HEK293 (cell line): ENCODE measurements around the gene ARRB2.

Experiments used
- CTCF ChIA-PET: fragments of 350-600 bp; formaldehyde crosslinking; extraction: SDS; loops from one replicate; lab custom pipeline; 2021; ENCODE audit warnings: antibody characterized with exemption; lab: Yijun Ruan, JAX
- POLR2A ChIA-PET: fragments of 300-600 bp; formaldehyde crosslinking; extraction: SDS; loops from one replicate; lab custom pipeline; 2020; ENCODE audit warnings: antibody characterized with exemption, inconsistent platforms; lab: Yijun Ruan, JAX
- H3K27ac ChIP-seq: fragments of 200-500 bp; sonication (Bioruptor generic); 2 replicates; pipeline ENCODE4 v1.5.1; 2014; ENCODE audit warnings: low read depth, low read length, control low read depth, inconsistent platforms; ENCODE audit errors: extremely low read depth
- H3K36me3 ChIP-seq, 2 experiments: fragments of 200-500 bp in 1 of 2; sonication (Bioruptor generic) in 1 of 2; 1 replicate in 1 of 2; 2 replicates in 1 of 2; pipeline ENCODE4 v1.5.1; 2014 to 2017; ENCODE audit warnings: inconsistent platforms in 2 of 2, low read length in 2 of 2; ENCODE audit not compliant: control insufficient read depth in 2 of 2, insufficient read depth in 1 of 2
- H3K4me1 ChIP-seq: fragments of 200-500 bp; sonication (Bioruptor generic); 2 replicates; pipeline ENCODE4 v1.5.1; 2014; ENCODE audit warnings: mild to moderate bottlenecking, low read length, inconsistent platforms; ENCODE audit not compliant: control insufficient read depth, insufficient read depth
- H3K4me3 ChIP-seq: 2 replicates; pipeline ENCODE4 v1.5.1; 2011; ENCODE audit warnings: low read depth, mild to moderate bottlenecking, control low read depth, low read length, moderate library complexity
- H3K9me3 ChIP-seq: fragments of 200-500 bp; sonication (Bioruptor generic); 2 replicates; pipeline ENCODE4 v1.5.1; 2014; ENCODE audit warnings: low read depth, low read length, inconsistent platforms; ENCODE audit not compliant: control insufficient read depth, insufficient read depth
- HOXA7 ChIP-seq: sonication (generic); formaldehyde crosslinking; IDR thresholded peaks from 2 replicates; pipeline ENCODE4 v1.8.1; 2022; ENCODE audit warnings: missing genetic modification reagents, borderline replicate concordance
- KLF1 ChIP-seq: fragments of 450-650 bp; formaldehyde crosslinking; IDR thresholded peaks from 2 replicates; pipeline ENCODE4 v1.5.1; 2016; ENCODE audit warnings: missing biosample characterization, missing genetic modification characterization
- SP7 ChIP-seq: fragments of 450-650 bp; formaldehyde crosslinking; IDR thresholded peaks from 2 replicates; pipeline ENCODE4 v1.5.1; 2016; ENCODE audit warnings: missing biosample characterization, missing genetic modification characterization
- ZBTB48 ChIP-seq: fragments of 450-650 bp; formaldehyde crosslinking; IDR thresholded peaks from 2 replicates; pipeline ENCODE4 v1.5.1; 2016; ENCODE audit warnings: missing biosample characterization, missing genetic modification characterization
- ZNF169 ChIP-seq: fragments of 450-650 bp; formaldehyde crosslinking; IDR thresholded peaks from 2 replicates; pipeline ENCODE4 v1.5.1; 2016; ENCODE audit warnings: missing biosample characterization, missing genetic modification characterization
- ZNF280D ChIP-seq: fragments of 450-650 bp; formaldehyde crosslinking; IDR thresholded peaks from 2 replicates; pipeline ENCODE4 v1.5.1; 2016; ENCODE audit warnings: missing biosample characterization, missing genetic modification characterization
- ZNF341 ChIP-seq: fragments of 450-650 bp; formaldehyde crosslinking; IDR thresholded peaks from 2 replicates; pipeline ENCODE4; 2016; ENCODE audit warnings: low read depth, missing biosample characterization, missing genetic modification characterization
- ZNF629 ChIP-seq: fragments of 450-650 bp; formaldehyde crosslinking; IDR thresholded peaks from 2 replicates; pipeline ENCODE4 v1.5.1; 2017; ENCODE audit warnings: missing biosample characterization, missing genetic modification characterization
- ZNF677 ChIP-seq: fragments of 450-650 bp; IDR thresholded peaks from 2 replicates; pipeline ENCODE4 v1.5.0; 2018; ENCODE audit warnings: missing biosample characterization, mild to moderate bottlenecking, missing genetic modification characterization, moderate library complexity
- ZNF843 ChIP-seq: fragments of 450-650 bp; formaldehyde crosslinking; IDR thresholded peaks from 2 replicates; pipeline ENCODE4 v1.5.1; 2016; ENCODE audit warnings: missing biosample characterization, missing genetic modification characterization
- TF ChIP-seq, protein P1 (sequence below): fragments of 450-650 bp; formaldehyde crosslinking; IDR thresholded peaks from 2 replicates; pipeline ENCODE4 v1.5.1; 2016; ENCODE audit warnings: missing biosample characterization, missing genetic modification characterization
- TF ChIP-seq, protein P2 (sequence below): fragments of 450-650 bp; formaldehyde crosslinking; IDR thresholded peaks from 2 replicates; pipeline ENCODE4 v1.5.1; 2016; ENCODE audit warnings: missing biosample characterization, missing genetic modification characterization

ARRB2 gene

GRCh38 chr17:4744999-4745969 is 34.9 kb downstream of the ARRB2 start:
- peaks cover 4% of the 10 kb centered on the region; the same call in 1 of the 2 replicates for H3K4me1 ChIP-seq
- TF ChIP-seq SP7 (no peak), KLF1 (tag by site-specific recombination) (0 out of 2 replicates have a peak, but pooled peaks have one; percentile 23), ZBTB48 (tag by site-specific recombination) (peak; percentile 12; the same call in 1 of the 2 replicates), ZNF843 (tag by site-specific recombination) (no peak), ZNF677 (tag by site-specific recombination) (no peak), ZNF280D (tag by site-specific recombination) (no peak), ZNF169 (tag by site-specific recombination) (no peak)
- TF ChIP-seq, protein P1, sequence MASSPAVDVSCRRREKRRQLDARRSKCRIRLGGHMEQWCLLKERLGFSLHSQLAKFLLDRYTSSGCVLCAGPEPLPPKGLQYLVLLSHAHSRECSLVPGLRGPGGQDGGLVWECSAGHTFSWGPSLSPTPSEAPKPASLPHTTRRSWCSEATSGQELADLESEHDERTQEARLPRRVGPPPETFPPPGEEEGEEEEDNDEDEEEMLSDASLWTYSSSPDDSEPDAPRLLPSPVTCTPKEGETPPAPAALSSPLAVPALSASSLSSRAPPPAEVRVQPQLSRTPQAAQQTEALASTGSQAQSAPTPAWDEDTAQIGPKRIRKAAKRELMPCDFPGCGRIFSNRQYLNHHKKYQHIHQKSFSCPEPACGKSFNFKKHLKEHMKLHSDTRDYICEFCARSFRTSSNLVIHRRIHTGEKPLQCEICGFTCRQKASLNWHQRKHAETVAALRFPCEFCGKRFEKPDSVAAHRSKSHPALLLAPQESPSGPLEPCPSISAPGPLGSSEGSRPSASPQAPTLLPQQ (tag by site-specific recombination), result 0 out of 2 replicates have a peak, but pooled peaks have one; percentile 13
- no peaks in the 10 kb centered on the region for H3K9me3 ChIP-seq
- POLR2A ChIA-PET, result no interaction called here
- H3K4me3 ChIP-seq, result no peak overlapping the region
- CTCF ChIA-PET, result interaction anchor here (0.7 to 0.9 kb wide), 2 partner anchors 19 to 758 kb away, joined by 3 read pairs; no protein-coding TSS in a partner anchor
- no peak overlapping the region for H3K27ac ChIP-seq
- no peaks in the 10 kb centered on the region for H3K36me3 ChIP-seq

DNA sequence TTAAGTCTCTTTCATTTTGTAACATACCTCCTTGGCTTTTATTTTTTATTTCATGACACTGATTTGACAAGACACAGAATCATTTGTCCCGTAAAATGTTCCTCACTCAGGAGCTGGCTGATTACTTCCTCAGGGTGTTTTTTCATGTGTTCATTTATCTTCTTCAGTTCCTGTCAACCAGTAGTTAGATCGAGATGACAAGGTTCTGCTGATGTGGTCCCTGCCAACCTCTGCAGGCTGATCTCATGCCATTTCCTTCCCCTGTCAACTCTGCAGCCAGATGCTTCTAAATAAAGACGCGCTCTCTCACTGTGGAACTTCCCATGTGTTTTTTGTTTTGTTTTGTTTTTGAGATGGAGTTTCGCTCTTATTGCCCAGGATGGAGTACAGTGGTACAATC is 37.4 kb downstream of the ARRB2 start:
- Histone ChIP-seq H3K36me3 (no peaks in the 10 kb centered on the region), H3K4me3 (no peak overlapping the region), H3K4me1 (no peaks in the 10 kb centered on the region), H3K27ac (no peak overlapping the region)
- POLR2A ChIA-PET, result no interaction called here
- CTCF ChIA-PET, result interaction anchor here (0.9 kb wide), 1 partner anchor 17 kb away, joined by 3 read pairs; the partner anchor contains the start of gene MED11
- TF ChIP-seq, protein P2, sequence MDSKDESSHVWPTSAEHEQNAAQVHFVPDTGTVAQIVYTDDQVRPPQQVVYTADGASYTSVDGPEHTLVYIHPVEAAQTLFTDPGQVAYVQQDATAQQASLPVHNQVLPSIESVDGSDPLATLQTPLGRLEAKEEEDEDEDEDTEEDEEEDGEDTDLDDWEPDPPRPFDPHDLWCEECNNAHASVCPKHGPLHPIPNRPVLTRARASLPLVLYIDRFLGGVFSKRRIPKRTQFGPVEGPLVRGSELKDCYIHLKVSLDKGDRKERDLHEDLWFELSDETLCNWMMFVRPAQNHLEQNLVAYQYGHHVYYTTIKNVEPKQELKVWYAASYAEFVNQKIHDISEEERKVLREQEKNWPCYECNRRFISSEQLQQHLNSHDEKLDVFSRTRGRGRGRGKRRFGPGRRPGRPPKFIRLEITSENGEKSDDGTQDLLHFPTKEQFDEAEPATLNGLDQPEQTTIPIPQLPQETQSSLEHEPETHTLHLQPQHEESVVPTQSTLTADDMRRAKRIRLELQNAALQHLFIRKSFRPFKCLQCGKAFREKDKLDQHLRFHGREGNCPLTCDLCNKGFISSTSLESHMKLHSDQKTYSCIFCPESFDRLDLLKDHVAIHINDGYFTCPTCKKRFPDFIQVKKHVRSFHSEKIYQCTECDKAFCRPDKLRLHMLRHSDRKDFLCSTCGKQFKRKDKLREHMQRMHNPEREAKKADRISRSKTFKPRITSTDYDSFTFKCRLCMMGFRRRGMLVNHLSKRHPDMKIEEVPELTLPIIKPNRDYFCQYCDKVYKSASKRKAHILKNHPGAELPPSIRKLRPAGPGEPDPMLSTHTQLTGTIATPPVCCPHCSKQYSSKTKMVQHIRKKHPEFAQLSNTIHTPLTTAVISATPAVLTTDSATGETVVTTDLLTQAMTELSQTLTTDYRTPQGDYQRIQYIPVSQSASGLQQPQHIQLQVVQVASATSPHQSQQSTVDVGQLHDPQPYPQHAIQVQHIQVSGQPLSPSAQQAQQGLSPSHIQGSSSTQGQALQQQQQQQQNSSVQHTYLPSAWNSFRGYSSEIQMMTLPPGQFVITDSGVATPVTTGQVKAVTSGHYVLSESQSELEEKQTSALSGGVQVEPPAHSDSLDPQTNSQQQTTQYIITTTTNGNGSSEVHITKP (tag by site-specific recombination), result 0 out of 2 replicates have a peak, but pooled peaks have one; percentile 19
- no peak for TF ChIP-seq ZNF629 (tag by site-specific recombination)
- TF ChIP-seq, all 188 proteins: peak for 1
- H3K9me3 ChIP-seq, result no peaks in the 10 kb centered on the region

GRCh38 chr17:4748686-4749085 is 38.3 kb downstream of the ARRB2 start:
- ChIA-PET POLR2A (interaction anchor here (1.0 kb wide), 1 partner anchor 192 kb away, joined by 3 read pairs; the partner anchor contains the start of genes RNF167 and SLC25A11), CTCF (no interaction called here)
- TF ChIP-seq ZNF341 (tag by site-specific recombination) (peak; percentile 43), HOXA7 (CRISPR knock-in tag) (no peak)

More at GRCh38 chr17:4748686-4749085, 38.3 kb downstream of the ARRB2 start:
- H3K4me1 ChIP-seq, result no peaks in the 10 kb centered on the region
- H3K9me3 ChIP-seq, result no peaks in the 10 kb centered on the region
- H3K4me3 ChIP-seq, result no peak overlapping the region
- H3K36me3 ChIP-seq, result no peaks in the 10 kb centered on the region
- no peak overlapping the region for H3K27ac ChIP-seq
